Nephron (organoid): ENCODE results near the gene PRKCH.

Source experiments
- H3K27ac Mint-ChIP-seq, 3 experiments: 2 replicates each; pipeline ENCODE4 v1.8.0; 2020; ENCODE audit warnings: mixed read lengths in 3 of 3, mild to moderate bottlenecking in 2 of 3, moderate library complexity in 1 of 3
- H3K27me3 Mint-ChIP-seq: 2 replicates; pipeline ENCODE4 v1.8.0; 2021; ENCODE audit warnings: low read depth, mild to moderate bottlenecking, moderate library complexity, mixed read lengths
- H3K36me3 Mint-ChIP-seq: 2 replicates; pipeline ENCODE4 v1.8.0; 2020; ENCODE audit warnings: low read depth, mixed read lengths
- H3K4me1 Mint-ChIP-seq: 2 replicates; pipeline ENCODE4 v1.8.0; 2020; ENCODE audit warnings: mixed read lengths
- H3K4me3 Mint-ChIP-seq, 3 experiments: 2 replicates each; pipeline ENCODE4 v1.8.0; 2020; ENCODE audit warnings: mild to moderate bottlenecking in 3 of 3, mixed read lengths in 3 of 3, moderate library complexity in 2 of 3
- H3K9me3 Mint-ChIP-seq: 2 replicates; pipeline ENCODE4 v1.8.0; 2020; ENCODE audit warnings: mixed read lengths
- TF ChIP-seq, protein P1 (sequence below), 3 experiments: fragments of 200-600 bp; sonication (generic); IDR thresholded peaks; one replicate each; pipeline ENCODE4 v1.5.0; 2021; ENCODE audit warnings: antibody characterized with exemption in 3 of 3; ENCODE audit not compliant: unreplicated experiment in 3 of 3

PRKCH gene

GRCh38 chr14:61468063-61468825, 146.9 kb downstream of the PRKCH start:
- no peaks in the 10 kb centered on the region for H3K36me3 Mint-ChIP-seq
- TF ChIP-seq, protein P1, sequence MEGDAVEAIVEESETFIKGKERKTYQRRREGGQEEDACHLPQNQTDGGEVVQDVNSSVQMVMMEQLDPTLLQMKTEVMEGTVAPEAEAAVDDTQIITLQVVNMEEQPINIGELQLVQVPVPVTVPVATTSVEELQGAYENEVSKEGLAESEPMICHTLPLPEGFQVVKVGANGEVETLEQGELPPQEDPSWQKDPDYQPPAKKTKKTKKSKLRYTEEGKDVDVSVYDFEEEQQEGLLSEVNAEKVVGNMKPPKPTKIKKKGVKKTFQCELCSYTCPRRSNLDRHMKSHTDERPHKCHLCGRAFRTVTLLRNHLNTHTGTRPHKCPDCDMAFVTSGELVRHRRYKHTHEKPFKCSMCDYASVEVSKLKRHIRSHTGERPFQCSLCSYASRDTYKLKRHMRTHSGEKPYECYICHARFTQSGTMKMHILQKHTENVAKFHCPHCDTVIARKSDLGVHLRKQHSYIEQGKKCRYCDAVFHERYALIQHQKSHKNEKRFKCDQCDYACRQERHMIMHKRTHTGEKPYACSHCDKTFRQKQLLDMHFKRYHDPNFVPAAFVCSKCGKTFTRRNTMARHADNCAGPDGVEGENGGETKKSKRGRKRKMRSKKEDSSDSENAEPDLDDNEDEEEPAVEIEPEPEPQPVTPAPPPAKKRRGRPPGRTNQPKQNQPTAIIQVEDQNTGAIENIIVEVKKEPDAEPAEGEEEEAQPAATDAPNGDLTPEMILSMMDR (IDR thresholded peaks at IDR 0.05; ENCODE audit: unreplicated experiment in 3 of 3): no peak
- H3K27ac Mint-ChIP-seq: peak overlapping the region in 1 of 3 experiments; percentile 8
- H3K27me3 Mint-ChIP-seq: no peaks in the 10 kb centered on the region
- peaks cover 46% of the 10 kb centered on the region for H3K4me1 Mint-ChIP-seq
- H3K4me3 Mint-ChIP-seq: no peak overlapping the region
- H3K9me3 Mint-ChIP-seq: peaks cover 6% of the 10 kb centered on the region

DNA sequence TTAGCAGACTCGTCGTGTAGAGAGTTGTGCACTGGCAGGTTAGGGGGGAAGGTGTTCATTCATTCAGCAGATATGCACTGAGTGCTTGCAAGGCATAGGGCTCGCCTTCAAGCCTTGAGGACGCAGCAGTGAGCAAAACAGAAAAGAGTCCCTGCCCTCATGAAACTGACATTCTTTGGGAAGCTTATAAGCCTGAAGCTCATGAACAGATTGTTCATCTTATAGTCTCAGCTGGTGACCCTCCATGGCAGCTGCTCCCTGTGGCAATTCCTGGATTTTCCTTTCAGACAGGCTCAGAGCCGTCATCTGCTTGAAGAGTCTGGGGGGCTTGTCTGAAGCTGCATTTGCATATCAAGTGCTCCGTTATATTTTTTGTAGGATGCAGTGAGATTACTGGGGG, 148.4 kb downstream of the PRKCH start:
- Mint-ChIP-seq H3K27ac (peak overlapping the region; percentile 66 to 81 (median 77)), H3K9me3 (peaks cover 6% of the 10 kb centered on the region), H3K4me3 (peak overlapping the region in 2 of 3 experiments; percentile 19 to 22), H3K36me3 (no peaks in the 10 kb centered on the region), H3K27me3 (no peaks in the 10 kb centered on the region), H3K4me1 (peaks cover 42% of the 10 kb centered on the region)
- TF ChIP-seq, protein P1 (IDR thresholded peaks at IDR 0.05; ENCODE audit: unreplicated experiment in 3 of 3): no peak

DNA sequence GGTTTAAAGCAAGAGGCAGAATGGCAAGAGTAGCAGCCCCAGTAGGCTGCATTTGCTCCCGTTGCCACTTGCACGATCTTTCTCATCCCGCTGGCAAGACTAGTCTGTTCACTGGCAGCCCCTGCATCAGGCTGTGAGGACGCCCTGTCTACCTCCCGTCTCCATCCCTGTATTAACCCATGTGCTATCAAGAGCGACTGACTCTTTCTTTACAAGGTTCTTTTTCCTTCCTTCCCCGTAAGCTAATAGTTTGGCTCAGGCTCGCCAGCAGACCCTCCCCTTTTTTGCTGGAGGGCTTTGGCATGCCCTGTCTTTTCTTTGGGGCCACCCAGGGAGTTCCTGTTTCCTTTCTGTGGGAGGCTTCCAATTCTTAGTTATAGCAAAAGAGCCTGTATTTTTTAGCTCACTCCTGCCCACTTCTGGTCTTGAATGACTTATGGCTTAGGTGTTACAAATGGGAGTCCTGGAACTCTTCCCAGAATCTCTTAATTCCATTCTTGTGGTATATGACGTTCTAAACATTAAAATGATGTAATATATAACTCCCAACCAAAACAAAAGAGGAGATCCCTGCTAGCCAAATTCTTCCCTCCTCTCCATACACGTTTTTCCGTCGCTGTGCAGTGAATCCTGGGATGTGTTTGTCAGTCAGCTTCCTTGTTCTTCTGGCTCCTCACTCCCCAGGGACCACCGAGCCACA, 149.0 kb downstream of the PRKCH start:
- Mint-ChIP-seq H3K27ac (peak overlapping the region; percentile 66 to 81 (median 77)), H3K4me1 (peaks cover 42% of the 10 kb centered on the region), H3K36me3 (no peaks in the 10 kb centered on the region), H3K27me3 (no peaks in the 10 kb centered on the region), H3K4me3 (peak overlapping the region; percentile 22 to 63 (median 50)), H3K9me3 (peaks cover 2% of the 10 kb centered on the region)
- TF ChIP-seq, protein P1 (IDR thresholded peaks at IDR 0.05; ENCODE audit: unreplicated experiment in 3 of 3): peak in 2 of 3 experiments; percentile 3 to 17

DNA sequence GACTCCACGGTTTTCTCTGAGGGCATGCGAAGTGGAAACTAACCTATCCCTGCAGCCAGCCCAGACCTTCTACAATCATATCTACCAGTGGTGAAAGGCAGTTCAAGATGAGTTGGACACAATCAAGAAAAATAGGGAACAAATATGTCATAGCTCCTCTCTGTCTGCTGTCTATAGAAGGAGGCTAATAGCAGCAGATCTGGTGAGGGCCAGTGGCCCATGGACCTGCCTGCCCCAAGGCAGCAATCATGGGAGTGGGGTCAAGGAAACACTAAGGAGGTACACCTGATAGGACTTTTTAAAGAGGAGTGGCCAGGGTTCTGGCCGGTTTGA, 149.5 kb downstream of the PRKCH start:
- Mint-ChIP-seq H3K36me3 (no peaks in the 10 kb centered on the region), H3K4me1 (peaks cover 42% of the 10 kb centered on the region), H3K27me3 (no peaks in the 10 kb centered on the region), H3K4me3 (peak overlapping the region; percentile 22 to 63 (median 50)), H3K9me3 (no peaks in the 10 kb centered on the region), H3K27ac (peak overlapping the region; percentile 66 to 81 (median 77))
- TF ChIP-seq, protein P1 (IDR thresholded peaks at IDR 0.05; ENCODE audit: unreplicated experiment in 3 of 3): no peak

- H3K4me1 Mint-ChIP-seq: peaks cover 45% of the 10 kb centered on the region
- no peak overlapping the region for H3K4me3 Mint-ChIP-seq
- H3K9me3 Mint-ChIP-seq: no peaks in the 10 kb centered on the region
- no peaks in the 10 kb centered on the region for H3K36me3 Mint-ChIP-seq
- H3K27me3 Mint-ChIP-seq: no peaks in the 10 kb centered on the region
- TF ChIP-seq, protein P1 (IDR thresholded peaks at IDR 0.05; ENCODE audit: unreplicated experiment in 3 of 3): no peak
- peak overlapping the region in 1 of 3 experiments; percentile 77 for H3K27ac Mint-ChIP-seq
Measured at GRCh38 chr14:61471297-61472005, 150.1 kb downstream of the PRKCH start.
